ENCODE measurements around the gene YDJC.

GRCh38 chr22:21632237-21632895 is 2.5 kb upstream of the YDJC start, which contains the start of gene CCDC116:
- TF ChIP-seq, protein P1, sequence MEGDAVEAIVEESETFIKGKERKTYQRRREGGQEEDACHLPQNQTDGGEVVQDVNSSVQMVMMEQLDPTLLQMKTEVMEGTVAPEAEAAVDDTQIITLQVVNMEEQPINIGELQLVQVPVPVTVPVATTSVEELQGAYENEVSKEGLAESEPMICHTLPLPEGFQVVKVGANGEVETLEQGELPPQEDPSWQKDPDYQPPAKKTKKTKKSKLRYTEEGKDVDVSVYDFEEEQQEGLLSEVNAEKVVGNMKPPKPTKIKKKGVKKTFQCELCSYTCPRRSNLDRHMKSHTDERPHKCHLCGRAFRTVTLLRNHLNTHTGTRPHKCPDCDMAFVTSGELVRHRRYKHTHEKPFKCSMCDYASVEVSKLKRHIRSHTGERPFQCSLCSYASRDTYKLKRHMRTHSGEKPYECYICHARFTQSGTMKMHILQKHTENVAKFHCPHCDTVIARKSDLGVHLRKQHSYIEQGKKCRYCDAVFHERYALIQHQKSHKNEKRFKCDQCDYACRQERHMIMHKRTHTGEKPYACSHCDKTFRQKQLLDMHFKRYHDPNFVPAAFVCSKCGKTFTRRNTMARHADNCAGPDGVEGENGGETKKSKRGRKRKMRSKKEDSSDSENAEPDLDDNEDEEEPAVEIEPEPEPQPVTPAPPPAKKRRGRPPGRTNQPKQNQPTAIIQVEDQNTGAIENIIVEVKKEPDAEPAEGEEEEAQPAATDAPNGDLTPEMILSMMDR (IDR thresholded peaks at IDR 0.05; ENCODE audit: low read depth, low read length): no peak
- peak; percentile 27; the same call in 1 of the 2 replicates for TF ChIP-seq MAX (IDR thresholded peaks at IDR 0.05; ENCODE audit: low read depth, low read length)
